NCI-H1105 (cell line): ENCODE results near the gene RAD51B.
"Not testable (repeated sequence)": the region's sequence is repeated elsewhere in the genome, so short reads cannot be mapped to it uniquely, and the experiment has no call there.

Experiments used
- DNase-seq: peaks from one replicate; lab custom pipeline; 2025; lab: John Stamatoyannopoulos, UW

Gene RAD51B

DNA sequence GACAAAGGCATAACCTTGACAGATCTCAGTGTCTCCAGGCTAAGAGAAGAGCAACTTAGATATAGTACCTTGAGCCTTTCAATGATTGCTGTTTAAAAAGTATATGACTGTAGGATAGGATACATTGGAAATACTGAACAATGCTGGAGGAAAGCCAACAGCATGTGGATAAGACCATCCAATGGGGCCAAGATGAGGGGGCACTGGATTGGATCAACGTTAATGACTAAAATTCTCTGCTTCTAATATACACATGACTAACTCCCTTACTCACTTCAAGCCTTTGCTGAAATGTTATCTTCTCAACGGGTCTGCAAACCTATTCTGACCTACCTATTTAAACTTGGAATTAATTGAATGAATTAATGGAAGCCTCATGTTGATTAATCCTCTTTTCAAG is 354.9 kb downstream of the RAD51B start:
- no peak for DNase-seq

DNA sequence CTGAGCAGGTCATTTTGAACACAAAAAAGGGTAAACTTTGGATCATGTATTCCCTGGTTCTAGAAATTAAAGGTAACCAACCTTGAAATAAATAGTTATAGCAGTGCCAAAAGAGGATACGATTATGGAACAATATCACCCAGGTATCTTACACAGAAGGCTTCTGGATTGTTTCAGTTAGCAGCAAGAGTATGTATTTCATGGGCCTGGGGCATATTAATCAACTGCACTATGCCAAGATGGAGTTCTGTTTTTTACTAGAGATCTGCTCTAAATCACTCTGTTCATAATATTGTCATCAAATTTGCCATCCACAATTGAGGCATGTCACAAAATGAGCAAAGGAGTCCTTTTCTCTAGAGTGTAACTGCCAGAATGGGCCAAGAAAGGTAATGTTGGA is 357.1 kb downstream of the RAD51B start:
- no peak for DNase-seq

DNA sequence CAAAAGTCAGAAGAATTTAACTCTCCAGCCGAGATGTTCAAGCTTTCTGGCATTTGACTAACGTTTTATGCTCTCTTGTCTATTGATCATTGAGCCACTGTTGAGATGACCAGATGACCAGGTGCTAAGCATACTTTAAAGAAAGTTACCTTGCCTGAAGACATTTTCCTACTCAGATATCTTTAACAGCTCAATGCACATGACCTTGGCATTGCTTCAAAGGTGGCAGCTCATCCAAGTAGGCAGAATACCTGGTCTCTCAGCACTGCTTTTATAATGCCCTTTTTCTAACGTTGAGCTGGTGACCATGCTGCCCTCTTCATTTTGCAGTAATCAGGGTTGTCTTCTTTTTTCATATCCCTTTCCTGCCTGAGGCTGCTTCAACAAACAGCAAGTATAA is 358.1 kb downstream of the RAD51B start:
- DNase-seq: no peak

DNA sequence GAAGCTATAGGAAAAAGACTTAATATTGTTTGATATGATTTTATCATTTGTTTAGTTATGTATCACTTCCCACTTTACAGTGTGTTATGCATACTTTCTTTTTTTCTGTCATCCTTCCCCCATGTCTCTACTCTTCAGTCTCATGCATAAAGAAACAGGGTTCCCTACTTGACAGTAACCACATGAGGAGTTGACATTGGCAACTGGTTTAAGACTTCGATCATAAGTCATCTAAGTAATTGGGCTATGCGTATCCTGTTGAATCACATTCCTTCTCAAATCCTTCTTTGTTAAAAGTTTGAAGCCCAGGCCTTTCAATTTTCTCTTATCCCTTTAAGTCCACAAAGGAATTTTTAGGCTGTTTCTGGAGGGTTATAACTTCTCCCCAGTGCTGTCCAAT is 358.7 kb downstream of the RAD51B start:
- no peak for DNase-seq

DNA sequence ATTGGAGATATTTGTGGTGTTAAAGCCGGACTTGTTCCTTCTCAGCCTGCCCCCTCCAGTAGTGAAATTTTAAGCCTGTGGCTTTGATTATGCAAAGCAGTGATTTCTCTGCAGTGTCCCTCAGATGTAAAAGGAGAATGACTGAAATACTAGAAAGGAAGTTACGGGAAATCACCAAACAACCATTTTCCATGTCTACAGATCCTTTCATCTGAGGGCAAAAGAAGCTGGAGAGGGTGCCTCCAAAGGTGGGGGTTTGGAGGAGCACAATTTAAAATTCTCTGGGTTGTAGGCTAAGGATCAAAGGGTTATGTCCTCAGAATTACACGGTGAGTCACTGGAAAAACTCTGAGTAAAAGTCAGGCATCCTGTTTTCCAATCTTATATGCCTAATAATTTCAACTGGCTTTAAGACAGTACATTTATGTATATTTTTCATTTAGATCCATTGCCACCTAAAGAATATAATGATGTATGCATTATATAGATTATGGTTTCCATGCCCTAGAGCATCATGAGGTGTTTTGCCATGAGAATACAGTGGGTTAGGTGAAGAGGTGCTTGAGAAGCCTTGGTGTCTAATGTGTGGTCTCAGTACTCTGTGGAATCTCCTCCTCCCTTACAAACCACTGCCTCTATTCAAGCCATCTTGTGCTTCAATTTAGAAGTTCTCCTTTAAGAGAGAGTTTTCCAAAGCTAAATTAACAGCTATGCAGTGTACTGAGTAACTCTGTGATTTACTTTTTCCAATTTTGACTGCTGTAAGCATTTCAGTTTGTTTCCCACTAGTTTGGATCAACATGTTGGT is 362.1 kb downstream of the RAD51B start:
- DNase-seq: no peak

DNA sequence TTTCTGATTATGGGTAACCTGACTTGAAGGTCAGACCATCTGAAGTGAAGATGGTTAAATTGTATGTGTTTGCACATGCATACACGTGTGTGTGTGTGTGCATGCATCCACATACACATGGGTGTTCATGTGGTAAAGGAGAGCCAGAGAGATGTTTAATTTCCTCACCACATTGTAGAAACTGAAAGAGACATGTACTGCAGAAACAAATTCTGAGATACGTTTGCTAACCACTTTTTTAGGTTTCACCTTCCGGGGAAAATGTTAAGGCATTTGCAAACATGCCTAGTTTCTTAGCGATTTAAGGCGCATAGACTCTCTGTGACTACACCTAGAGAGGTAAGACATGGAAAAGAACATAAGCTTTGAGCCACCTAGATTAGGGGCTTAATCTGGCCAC is 362.9 kb downstream of the RAD51B start:
- DNase-seq: no peak

DNA sequence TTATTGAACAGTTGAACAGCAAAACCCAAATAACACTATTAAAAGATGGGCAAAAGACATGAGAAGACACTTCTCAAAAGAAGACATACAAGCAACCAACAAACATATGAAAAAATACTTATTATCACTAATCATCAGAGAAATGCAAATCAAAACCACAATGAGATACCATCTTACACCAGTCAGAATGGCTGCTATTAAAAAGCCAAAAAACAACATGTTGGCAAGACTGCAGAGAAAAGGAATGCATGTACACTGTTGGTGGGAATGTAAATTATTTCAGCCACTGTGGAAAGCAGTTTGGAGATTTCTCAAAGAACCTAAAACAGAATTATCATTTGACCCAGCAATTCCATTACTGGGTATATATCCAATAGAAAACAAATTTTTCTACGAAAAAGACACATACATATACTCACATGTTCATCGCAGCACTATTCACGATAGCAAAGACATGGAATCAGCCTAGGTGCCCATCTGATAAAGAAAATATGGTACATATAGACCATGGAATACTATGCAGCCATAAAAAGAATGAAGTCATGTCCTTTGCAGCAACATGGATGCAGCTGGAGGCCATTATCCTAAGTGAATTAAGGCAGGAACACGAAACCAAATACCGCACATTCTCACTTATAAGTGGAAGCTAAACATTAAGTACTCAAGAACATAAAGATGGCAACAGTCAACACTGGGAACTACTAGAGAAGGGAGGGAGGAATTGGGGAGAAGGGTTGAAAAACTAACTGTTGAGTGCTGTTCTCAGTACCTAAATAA is 367.1 kb downstream of the RAD51B start:
- DNase-seq: not testable (repeated sequence)

DNA sequence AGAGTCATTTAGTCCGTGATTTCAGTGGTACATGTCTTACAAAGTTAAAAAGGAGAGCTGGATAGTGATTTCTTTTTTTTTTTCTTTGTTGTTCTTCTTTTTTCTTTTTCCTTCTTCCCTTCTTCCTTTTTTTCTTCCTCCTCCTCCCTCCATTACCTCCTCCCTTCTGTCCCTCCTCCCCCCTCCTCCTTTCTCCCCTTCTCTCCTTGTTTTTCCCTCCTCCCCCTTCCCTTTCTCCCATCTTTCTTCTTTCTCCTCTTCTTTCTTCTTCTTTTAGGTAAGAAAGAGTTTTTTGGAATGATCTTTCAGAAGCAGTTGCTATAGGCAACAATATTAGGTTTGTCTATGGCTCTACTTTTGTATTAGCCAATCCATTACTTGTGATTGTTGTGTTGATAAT is 368.6 kb downstream of the RAD51B start:
- no peak for DNase-seq

DNA sequence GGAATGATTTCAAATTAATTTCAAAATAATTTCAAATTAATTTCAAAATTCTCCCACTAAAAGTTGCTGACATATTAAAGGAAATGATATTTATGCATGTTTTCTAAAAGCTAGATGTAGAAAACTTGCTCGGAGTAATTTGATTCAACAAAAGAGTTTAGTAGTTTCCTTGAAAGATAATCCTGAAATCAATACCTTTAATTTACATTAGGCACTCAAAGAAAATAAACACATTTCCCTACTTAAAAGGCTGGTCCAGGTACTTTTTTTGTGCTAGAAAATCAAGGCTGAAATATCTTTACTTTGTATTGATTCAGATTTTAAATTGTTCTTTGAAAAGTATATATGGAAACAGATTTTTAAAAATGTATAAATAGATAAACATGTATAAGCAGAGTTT is 370.5 kb downstream of the RAD51B start:
- DNase-seq: no peak

DNA sequence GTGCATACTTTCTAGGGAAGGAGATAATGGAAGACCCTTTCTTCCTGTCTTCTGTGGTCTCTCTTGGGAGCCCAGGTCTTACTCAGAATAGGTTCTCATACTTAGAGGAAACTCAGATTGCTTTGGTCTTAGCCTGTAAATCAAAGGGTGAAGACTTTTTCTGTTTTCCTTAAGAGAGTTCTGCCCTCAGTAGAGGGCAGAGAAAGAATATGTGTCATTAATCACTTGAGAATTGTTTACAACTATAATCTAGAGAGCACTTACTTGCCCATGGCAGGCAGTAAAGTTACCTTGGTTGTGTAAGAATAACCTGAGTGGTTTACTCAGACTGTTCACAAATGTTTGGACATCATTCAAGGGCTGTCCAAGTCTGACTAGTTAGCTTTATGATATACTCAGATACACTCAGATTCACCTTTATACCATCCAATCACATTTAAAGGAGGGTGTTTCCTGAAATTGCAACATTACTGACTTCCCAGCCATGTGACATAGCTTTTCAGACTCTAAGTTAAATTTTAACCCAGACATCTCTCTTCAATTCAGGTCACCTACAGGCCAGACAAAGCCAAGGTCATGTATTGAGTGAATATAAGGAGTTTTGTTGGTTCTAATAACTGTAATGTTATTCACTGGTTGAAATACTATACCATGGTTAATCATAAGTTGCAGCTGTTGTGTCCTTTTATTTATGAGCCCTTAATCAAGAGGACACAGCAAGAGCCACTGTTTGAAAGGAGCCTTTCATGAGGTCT is 372.2 kb downstream of the RAD51B start:
- DNase-seq: no peak

DNA sequence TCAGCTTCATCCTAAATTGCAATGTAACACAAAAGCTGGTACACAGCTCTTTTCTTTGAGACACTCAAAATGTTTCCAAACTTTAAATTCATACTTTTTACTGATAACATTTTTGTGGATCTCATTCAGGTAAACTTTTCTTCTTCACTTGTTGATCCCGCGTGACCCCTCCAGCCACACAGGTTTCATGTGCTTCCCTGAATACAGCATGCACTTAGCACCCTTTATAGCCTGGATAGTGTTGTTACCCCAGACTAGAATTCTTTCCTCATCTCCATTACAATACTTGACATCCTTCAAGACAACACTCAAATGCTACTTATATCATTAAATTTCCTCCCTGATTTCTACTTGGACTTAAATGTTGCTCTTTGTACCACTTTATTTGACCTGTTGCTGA is 373.4 kb downstream of the RAD51B start:
- DNase-seq: no peak

DNA sequence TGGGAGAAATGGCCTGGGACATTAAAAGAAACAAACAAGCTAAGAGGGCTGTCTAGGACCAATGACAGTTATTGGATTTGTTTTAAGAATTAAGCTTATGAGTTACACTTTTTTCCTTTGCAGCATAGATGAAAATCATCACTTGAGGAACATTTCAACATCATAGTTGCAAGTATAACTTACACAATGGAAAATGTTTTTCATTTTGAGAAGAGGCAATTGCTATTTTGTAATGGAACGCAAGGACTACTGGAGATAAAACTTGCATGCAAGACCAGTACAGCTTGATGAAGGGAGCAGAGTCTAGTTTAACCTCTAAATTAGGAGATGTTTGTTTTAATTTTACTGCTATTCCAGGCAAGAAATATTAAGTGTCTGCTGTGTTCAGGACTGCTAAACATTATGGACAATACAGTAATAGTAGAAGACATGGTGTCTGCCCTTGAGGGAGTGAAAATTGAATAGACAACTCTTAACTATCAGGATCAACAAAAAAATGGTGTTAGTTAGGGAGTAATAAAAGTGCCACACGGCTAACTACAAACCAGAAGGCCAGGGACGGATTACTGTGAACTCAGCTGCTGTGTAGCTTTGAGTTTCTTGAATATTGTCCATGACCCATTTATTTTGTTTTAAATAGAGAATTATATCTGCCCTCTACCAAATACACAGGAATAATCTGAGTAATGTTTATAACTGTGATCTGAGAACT is 374.5 kb downstream of the RAD51B start:
- DNase-seq: no peak

DNA sequence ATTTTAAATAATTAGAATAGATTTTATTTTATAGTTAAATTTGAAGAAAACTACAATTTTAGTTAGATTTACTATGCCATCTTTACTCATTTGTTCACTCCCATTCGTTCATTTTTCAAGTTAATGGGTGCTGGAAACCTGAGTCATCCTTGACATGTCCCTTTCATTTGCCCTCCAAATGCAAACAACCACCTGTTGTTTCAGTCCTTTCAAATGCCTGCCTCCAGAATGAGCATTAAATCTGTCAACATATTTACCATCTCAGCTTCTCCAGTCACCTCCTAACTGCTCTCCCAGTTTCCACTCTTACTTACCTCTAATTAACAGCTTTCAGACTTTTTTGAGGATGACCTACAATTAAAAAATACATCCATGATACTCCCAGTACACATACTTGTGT is 375.5 kb downstream of the RAD51B start:
- no peak for DNase-seq

DNA sequence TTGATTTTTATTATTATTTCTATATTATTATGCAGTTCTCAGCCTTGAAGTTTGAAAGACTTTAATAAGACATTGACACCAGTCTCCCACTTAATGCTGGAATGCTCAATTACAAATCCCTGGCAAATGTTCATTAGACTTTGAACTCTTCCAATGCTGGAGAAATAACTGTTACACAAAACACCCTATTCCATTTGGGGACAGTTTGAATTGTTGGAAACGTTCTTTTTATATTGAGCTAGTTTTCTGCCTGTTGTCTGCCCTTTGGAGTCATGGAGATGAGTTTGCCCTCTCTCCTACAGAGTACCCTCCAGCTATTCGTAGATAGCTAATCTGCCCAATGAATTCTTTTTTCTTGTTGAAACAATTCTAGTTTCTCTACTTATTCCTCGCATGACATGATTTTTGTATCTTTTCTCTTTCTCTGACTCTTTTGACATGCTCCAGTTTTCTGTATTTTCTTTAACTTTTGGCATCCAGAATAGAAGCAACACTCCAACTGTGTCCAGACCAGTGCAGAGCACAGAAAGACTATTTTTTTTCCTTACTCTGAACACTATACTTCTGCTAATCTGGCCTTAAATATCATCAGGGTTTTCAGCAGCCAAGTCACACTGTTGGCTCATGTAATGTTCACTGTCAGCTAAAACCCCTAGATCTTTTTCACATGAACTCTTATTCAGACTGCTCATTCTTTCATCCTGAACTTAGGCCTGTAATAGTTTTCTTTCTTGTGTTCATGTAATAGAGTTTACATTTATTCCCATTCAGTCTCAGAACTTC is 379.3 kb downstream of the RAD51B start:
- DNase-seq: no peak

DNA sequence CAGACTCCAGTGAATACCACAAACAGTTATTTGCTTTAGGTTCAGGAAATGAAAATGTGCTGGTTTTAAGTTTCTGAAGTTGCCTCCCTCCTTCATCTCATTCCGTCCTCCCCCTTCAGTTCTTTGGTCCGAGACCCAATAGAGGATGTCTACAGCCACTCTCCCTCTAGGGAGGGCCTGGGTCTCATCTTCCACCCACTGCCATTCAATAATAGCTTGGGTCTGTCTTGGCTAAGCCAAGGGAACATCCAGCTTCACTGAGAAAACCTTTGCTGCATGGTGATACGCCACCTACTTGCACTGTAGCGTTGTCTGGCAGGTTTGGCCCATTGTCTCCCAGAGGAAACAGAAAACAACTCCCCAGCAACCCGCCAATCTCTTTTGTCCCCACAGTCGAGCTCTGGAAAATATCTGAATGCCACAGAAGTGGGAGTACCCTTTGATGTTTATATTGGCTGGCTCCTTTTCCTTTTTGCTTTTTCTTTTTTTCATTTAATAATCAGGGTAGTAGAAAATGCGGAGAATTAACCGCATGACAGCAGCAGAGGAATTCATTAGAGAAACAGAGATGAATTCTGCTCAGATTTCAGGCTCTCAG is 380.1 kb downstream of the RAD51B start:
- DNase-seq: no peak

DNA sequence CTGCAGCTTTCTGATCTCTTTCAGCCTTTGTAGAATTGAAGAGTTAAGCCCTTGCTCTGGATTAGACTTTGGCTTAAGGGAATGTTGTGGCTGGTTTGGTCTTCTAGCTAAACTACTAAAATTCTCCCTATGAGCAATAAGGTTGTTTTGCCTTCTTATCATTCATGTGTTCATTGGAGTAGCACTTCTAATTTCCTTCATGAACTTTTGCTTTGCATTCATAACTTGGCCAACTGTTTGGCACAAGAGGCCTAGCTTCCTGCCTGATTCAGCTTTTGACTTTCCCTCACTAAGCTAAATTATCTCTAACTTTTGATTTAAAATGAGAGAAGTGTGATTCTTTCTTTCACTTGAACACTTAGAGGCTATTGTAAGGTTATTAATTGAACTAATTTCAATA is 384.3 kb downstream of the RAD51B start:
- DNase-seq: no peak

DNA sequence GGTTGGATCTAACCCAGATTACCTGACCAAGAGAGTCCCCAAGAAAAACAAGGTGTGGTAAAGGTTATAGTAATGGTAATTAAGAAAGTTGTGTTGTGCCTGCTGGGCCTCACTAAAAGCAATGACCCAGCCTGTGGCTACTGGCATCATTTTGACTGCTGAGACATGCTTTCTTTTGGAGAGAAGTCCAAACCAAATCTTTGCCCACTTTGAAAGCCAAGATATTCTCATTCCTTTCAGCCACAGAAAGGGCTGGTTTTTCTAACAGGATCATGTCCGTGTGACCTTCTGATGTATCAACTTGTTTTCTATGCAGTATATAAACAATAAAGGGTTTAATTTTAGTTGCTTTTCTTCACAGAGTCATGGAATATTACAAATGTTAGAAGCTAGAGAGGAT is 388.6 kb downstream of the RAD51B start:
- no peak for DNase-seq

DNA sequence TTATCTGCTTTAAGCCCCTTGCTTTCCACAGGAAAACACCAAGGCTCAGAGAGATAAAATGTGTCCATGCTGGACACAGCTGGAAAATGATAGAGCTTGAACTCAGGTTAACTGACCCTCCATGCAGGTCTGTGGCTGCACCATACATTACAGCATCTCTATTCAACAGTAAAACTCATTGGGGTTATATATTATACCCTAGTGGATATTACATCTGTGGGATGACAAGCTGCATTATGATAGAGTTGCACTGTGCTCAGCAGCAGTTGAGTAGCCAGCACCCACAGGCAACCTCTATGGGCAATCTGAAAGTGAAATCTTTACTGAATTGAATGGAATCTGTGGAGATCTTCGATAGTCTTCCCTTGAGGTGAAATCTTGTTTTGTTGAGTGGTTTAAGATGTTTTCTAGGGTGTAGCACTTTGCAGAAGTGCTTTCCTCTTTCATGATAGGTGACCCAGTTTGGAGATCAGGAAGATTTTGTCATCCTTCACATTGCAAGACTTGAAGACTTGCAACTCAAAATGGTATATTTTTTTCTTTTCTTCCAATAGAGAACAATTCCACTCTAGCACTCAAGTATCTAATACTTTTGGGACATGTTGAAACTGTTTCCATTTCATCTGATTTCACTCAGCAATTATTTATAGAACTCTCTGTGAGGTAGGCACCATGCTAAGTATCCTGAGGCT is 389.2 kb downstream of the RAD51B start:
- no peak for DNase-seq

DNA sequence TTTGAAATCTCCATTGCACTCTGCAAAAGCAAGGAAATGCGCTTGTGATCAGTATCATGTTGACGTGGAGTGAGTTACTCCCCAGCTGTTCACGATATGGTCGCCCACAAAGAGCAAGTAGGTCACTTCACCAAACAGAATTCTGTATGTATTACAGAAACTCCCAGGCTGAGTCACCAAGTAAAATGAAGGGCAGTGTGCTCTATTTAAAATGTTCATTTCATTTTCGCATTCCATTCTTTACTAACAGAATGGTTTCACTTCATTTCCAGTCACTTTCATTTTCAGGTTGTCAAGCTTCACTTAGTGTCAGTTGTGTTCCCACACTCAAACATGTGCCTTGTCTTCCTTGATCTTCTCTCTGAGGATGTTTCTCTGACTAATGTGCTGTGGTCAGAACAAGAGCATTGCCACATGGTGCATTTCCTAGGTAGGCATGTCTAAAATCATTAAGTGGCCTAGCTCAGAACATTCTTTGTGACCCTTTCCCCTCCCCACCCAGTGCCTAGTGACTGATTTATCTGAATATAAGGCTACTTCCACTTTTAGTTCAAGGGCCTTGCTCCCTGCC is 391.2 kb downstream of the RAD51B start:
- no peak for DNase-seq

DNA sequence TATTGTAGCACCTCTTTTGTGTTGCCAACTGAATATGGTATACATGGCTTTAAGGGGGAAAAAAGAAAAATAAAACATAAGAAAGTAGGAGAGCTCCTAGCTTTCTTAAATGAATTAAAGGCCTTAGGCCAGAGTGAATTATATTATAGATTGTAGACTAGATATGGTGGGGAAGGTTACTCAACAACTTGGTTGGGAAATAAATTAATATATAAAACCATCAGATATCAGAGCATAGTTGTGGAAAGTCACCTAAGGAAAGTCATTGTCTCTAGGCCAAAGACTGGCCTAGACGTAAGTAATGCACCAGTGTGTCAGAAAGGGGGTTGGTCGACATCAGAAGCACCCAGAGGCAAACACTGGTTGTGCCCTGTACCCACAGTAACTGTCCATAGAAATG is 391.8 kb downstream of the RAD51B start:
- no peak for DNase-seq
